Endothelial cell of umbilical vein (primary cell): ENCODE measurements around the gene GNB1L. TPM values are rescaled to one million over a fixed set of nuclear protein-coding genes. Genes with fewer than 3 reads are reported as not detected.

Source experiments
- BruUV-seq: library from RNA; stranded (reverse); fragments of 400-500 nt; replicated peaks from 2 replicates; lab custom pipeline; 2021; lab: Mats Ljungman, UMichigan
- CTCF ChIA-PET: fragments of 300-600, 350-600 bp; sonication (Branson Sonifier 250); formaldehyde crosslinking; loops from one replicate; lab custom pipeline; 2021; ENCODE audit warnings: antibody characterized with exemption, inconsistent platforms; lab: Charles Lee
- POLR2A ChIA-PET: fragments of 300-600, 350-600 bp; sonication (Branson Sonifier 250); formaldehyde crosslinking; loops from one replicate; lab custom pipeline; 2021; ENCODE audit warnings: antibody characterized with exemption, inconsistent platforms; lab: Charles Lee
- DNase-seq: peaks from one replicate; pipeline ENCODE4 v3.0.0-alpha.2; 2011; ENCODE audit warnings: low read depth, low spot score
- FAIRE-seq: peaks from 2 replicates; lab custom pipeline; 2011; peaks lifted over from hg19 to GRCh38; lab: Jason Lieb, UNC
- H2AFZ ChIP-seq: 2 replicates; pipeline ENCODE4 v1.6.0; 2012; ENCODE audit warnings: low read depth, low read length, control low read depth, inconsistent platforms
- H3K27ac ChIP-seq: 2 replicates; pipeline ENCODE4 v1.5.1; 2011; ENCODE audit warnings: low read depth, mild to moderate bottlenecking, control low read depth, low read length, moderate library complexity; ENCODE audit not compliant: insufficient read depth
- H3K27me3 ChIP-seq, 2 experiments: 2 replicates each; pipeline versions ENCODE4 v1.6.0 to v1.6.1; 2011; ENCODE audit warnings: low read length in 2 of 2, mixed read lengths in 1 of 2; ENCODE audit not compliant: control insufficient read depth in 2 of 2, insufficient read depth in 2 of 2
- H3K36me3 ChIP-seq, 2 experiments: 2 replicates in 1 of 2; 3 replicates in 1 of 2; pipeline ENCODE4 v1.5.1; 2011; ENCODE audit warnings: low read length in 2 of 2, mild to moderate bottlenecking in 1 of 2, moderate library complexity in 1 of 2; ENCODE audit not compliant: control insufficient read depth in 2 of 2, insufficient read depth in 2 of 2; ENCODE audit errors: extremely low read depth in 1 of 2
- H3K4me1 ChIP-seq: 3 replicates; pipeline ENCODE4 v1.5.1; 2011; ENCODE audit warnings: mild to moderate bottlenecking, low read length; ENCODE audit not compliant: control insufficient read depth, insufficient read depth; ENCODE audit errors: extremely low read depth
- H3K4me2 ChIP-seq: 2 replicates; pipeline ENCODE4 v1.6.1; 2011; ENCODE audit warnings: low read length, control low read depth, mixed read lengths; ENCODE audit not compliant: insufficient read depth
- H3K4me3 ChIP-seq, 3 experiments: fragments of 200-600 bp in 1 of 3; sonication (generic), shearing (Covaris generic) in 1 of 3; replicated peaks in 1 of 3; 2 replicates each; pipeline ENCODE4 v1.5.1; 2011 to 2016; ENCODE audit warnings: control low read depth in 3 of 3, low read length in 3 of 3, mild to moderate bottlenecking in 2 of 3, inconsistent platforms in 1 of 3, low read depth in 1 of 3, moderate library complexity in 1 of 3; ENCODE audit not compliant: insufficient read depth in 1 of 3
- H3K79me2 ChIP-seq: 2 replicates; pipeline ENCODE4 v1.6.0; 2012; ENCODE audit warnings: low read length, inconsistent platforms; ENCODE audit not compliant: control insufficient read depth, insufficient read depth
- H3K9ac ChIP-seq: replicated peaks from 2 replicates; pipeline ENCODE3; 2011; ENCODE audit warnings: low read length, control low read depth; ENCODE audit not compliant: insufficient read depth; ENCODE audit errors: extremely low read depth
- H3K9me1 ChIP-seq: replicated peaks from 3 replicates; pipeline ENCODE4 v1.6.0; 2011; ENCODE audit warnings: mild to moderate bottlenecking, low read length; ENCODE audit not compliant: control insufficient read depth, insufficient read depth; ENCODE audit errors: extremely low read depth
- H3K9me3 ChIP-seq: replicated peaks from 2 replicates; pipeline ENCODE4 v1.5.1; 2012; ENCODE audit warnings: low read length, inconsistent platforms; ENCODE audit not compliant: control insufficient read depth, insufficient read depth
- H4K20me1 ChIP-seq: replicated peaks from 2 replicates; pipeline ENCODE3; 2011; ENCODE audit warnings: mild to moderate bottlenecking, low read length; ENCODE audit not compliant: control insufficient read depth, insufficient read depth; ENCODE audit errors: extremely low read depth
- EZH2 ChIP-seq: IDR thresholded peaks from 2 replicates; pipeline ENCODE4 v1.6.1; 2012; ENCODE audit warnings: borderline replicate concordance, low read depth, mild to moderate bottlenecking, moderate library complexity, low read length, inconsistent platforms; ENCODE audit not compliant: severe bottlenecking
- FOS ChIP-seq: IDR thresholded peaks from 2 replicates; pipeline ENCODE4 v1.6.1; 2011; ENCODE audit warnings: mild to moderate bottlenecking, low read length, moderate library complexity, borderline replicate concordance; ENCODE audit not compliant: insufficient read depth
- GATA2 ChIP-seq: IDR thresholded peaks from 2 replicates; pipeline ENCODE4 v1.7.0; 2011; ENCODE audit warnings: low read depth, mild to moderate bottlenecking, moderate library complexity, mixed read lengths, low read length; ENCODE audit not compliant: insufficient read length, insufficient read depth
- JUN ChIP-seq: IDR thresholded peaks from 2 replicates; pipeline ENCODE4 v1.6.1; 2011; ENCODE audit warnings: borderline replicate concordance, low read depth; ENCODE audit not compliant: insufficient read length, insufficient read depth
- MYC ChIP-seq: IDR thresholded peaks from one replicate; pipeline ENCODE4 v1.6.1; 2011; ENCODE audit warnings: mild to moderate bottlenecking, low read depth, low read length
- POLR2A ChIP-seq: IDR thresholded peaks from 2 replicates; pipeline ENCODE4 v1.6.1; 2012; ENCODE audit warnings: low read depth, mild to moderate bottlenecking, control low read depth, low read length
- POLR2AphosphoS5 ChIP-seq: IDR thresholded peaks from 2 replicates; pipeline ENCODE4 v1.6.1; 2012; ENCODE audit warnings: low read depth, mild to moderate bottlenecking, control low read depth, low read length, moderate library complexity; ENCODE audit not compliant: insufficient read depth
- dilution Hi-C: fragments of 300-500 bp; cut with MboI; formaldehyde crosslinking; loops from one replicate; pipeline ENCODE4 v1.15.0; 2019; ENCODE audit warnings: low sequenced_read_pairs; ENCODE audit not compliant: extremely low pct_ligation_motif_present
- intact Hi-C: fragments of 100-400 bp; cut with micrococcal nuclease; formaldehyde crosslinking; loops from one replicate; pipeline ENCODE4 v1.10.0; 2022
- polyA plus RNA-seq, 4 experiments: library from polyadenylated mRNA; depleted of rRNA in 3 of 4; stranded (reverse) in 3 of 4; unstranded in 1 of 4; fragments of >200 nt; gene quantifications; 2 replicates each; pipeline versions ENCODE4 v1.2.1 to v1.2.3, GENCODE V29; 2011 to 2012; ENCODE audit warnings: missing spikeins in 1 of 4
- total RNA-seq: library from RNA; stranded (reverse); gene quantifications from 2 replicates; pipeline ENCODE4 v1.2.3, GENCODE V29; 2021
- TF ChIP-seq, protein P1 (sequence below): IDR thresholded peaks from 2 replicates; pipeline ENCODE4 v1.6.1; 2011; ENCODE audit not compliant: insufficient read depth, insufficient read length
- TF ChIP-seq, protein P2 (sequence below), 2 donors: IDR thresholded peaks; 1 replicate in 1 of 2; 2 replicates in 1 of 2; pipeline ENCODE4 v1.5.1; 2011; ENCODE audit warnings: low read length in 2 of 2, mild to moderate bottlenecking in 2 of 2, moderate library complexity in 2 of 2, control low read depth in 1 of 2, inconsistent platforms in 1 of 2, low read depth in 1 of 2; ENCODE audit not compliant: insufficient read depth in 1 of 2; ENCODE audit errors: extremely low read depth in 1 of 2

Gene GNB1L
- total and polyA plus RNA-seq, 2 donors (not counting 3 experiments of a cell fraction or from before 2014, with no cell fraction given), result 5.4 to 5.9 TPM

DNA sequence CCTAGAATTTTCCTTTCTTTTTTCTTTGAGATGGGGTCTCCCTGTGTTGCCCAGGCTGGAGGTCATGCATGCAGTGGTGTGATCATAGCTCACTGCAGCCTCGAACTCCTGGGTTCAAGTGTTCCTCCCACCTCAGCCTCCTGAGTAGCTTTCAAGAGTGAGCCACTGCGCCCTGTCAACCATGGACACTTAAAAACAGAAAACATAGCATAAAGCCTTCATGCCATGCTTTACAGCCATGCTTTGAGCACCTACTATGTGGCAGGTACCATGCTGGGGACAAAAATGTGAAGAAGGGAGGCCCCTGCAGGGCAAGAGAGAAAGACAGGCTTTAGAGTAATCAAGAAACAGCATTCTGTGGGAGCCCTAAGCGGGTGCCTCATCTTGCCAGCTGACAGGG, 13.7 kb upstream of the GNB1L start:
- dilution Hi-C loops, result no loop called here
- H2AFZ ChIP-seq, result no peak overlapping the region

More for the DNA sequence above, 13.7 kb upstream of the GNB1L start:
- H3K9me1 ChIP-seq, result no peaks in the 10 kb centered on the region
- no peaks in the 10 kb centered on the region for H4K20me1 ChIP-seq
- no peaks in the 10 kb centered on the region for H3K27me3 ChIP-seq
- no peak overlapping the region for H3K9ac ChIP-seq
- H3K4me2 ChIP-seq, result no peak overlapping the region
- H3K9me3 ChIP-seq, result no peaks in the 10 kb centered on the region
- POLR2A ChIA-PET, result no interaction called here
- DNase-seq (no peak), FAIRE-seq (no peak)
- no peak overlapping the region for H3K27ac ChIP-seq
- no peaks in the 10 kb centered on the region for H3K4me1 ChIP-seq
- TF ChIP-seq JUN, result no peak
- TF ChIP-seq POLR2AphosphoS5, result no peak
- no peak for TF ChIP-seq FOS
- TF ChIP-seq EZH2, result no peak
- TF ChIP-seq, protein P1, sequence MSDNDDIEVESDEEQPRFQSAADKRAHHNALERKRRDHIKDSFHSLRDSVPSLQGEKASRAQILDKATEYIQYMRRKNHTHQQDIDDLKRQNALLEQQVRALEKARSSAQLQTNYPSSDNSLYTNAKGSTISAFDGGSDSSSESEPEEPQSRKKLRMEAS, result no peak
- TF ChIP-seq, protein P2, sequence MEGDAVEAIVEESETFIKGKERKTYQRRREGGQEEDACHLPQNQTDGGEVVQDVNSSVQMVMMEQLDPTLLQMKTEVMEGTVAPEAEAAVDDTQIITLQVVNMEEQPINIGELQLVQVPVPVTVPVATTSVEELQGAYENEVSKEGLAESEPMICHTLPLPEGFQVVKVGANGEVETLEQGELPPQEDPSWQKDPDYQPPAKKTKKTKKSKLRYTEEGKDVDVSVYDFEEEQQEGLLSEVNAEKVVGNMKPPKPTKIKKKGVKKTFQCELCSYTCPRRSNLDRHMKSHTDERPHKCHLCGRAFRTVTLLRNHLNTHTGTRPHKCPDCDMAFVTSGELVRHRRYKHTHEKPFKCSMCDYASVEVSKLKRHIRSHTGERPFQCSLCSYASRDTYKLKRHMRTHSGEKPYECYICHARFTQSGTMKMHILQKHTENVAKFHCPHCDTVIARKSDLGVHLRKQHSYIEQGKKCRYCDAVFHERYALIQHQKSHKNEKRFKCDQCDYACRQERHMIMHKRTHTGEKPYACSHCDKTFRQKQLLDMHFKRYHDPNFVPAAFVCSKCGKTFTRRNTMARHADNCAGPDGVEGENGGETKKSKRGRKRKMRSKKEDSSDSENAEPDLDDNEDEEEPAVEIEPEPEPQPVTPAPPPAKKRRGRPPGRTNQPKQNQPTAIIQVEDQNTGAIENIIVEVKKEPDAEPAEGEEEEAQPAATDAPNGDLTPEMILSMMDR (IDR thresholded peaks at IDR 0.05; ENCODE audit: extremely low read depth in 1 of 2, insufficient read depth in 1 of 2, low read depth in 1 of 2, low read length in 2 of 2), result no peak
- no peak for TF ChIP-seq POLR2A
- no peak for TF ChIP-seq GATA2
- no peak for TF ChIP-seq MYC
- CTCF ChIA-PET, result interaction anchor here (2.3 kb wide), 1 partner anchor 138 kb away, joined by 12 read pairs; no protein-coding TSS in a partner anchor
- BruUV-seq, result no TSS peak
- no peaks in the 10 kb centered on the region for H3K79me2 ChIP-seq
- H3K4me3 ChIP-seq, result no peak overlapping the region
- intact Hi-C loops, result no loop called here
- H3K36me3 ChIP-seq, result no peaks in the 10 kb centered on the region
